GM23248 (cell line): Measurements from ENCODE around the gene EXOC6.

Source experiments
- EZH2 ChIP-seq: fragments of 200-600 bp; sonication (generic); IDR thresholded peaks from 2 replicates; pipeline ENCODE4 v1.6.1; 2018; ENCODE audit warnings: antibody characterized with exemption, mild to moderate bottlenecking; ENCODE audit not compliant: insufficient read depth, poor library complexity, severe bottlenecking
- EZH2phosphoT487 ChIP-seq: fragments of 200-600 bp; sonication (generic); IDR thresholded peaks from 2 replicates; pipeline ENCODE4 v1.6.1; 2018; ENCODE audit warnings: antibody characterized with exemption, moderate library complexity, mild to moderate bottlenecking, low read depth; ENCODE audit not compliant: insufficient read depth

GRCh38 chr10:93096901-93097300 lies 248.6 kb downstream of the EXOC6 start:
- TF ChIP-seq EZH2phosphoT487 (no peak), EZH2 (no peak)
